HepG2 (cell line): ENCODE data around the gene ESRP2. TPM values are rescaled to one million over a fixed set of nuclear protein-coding genes. Genes with fewer than 3 reads are reported as not detected.

Source experiments
- BATF2 ChIP-seq: sonication (generic); formaldehyde crosslinking; IDR thresholded peaks from 2 replicates; pipeline ENCODE4 v1.8.0; 2022; ENCODE audit warnings: mild to moderate bottlenecking, missing genetic modification reagents, moderate library complexity
- BRF2 ChIP-seq: sonication (generic); formaldehyde crosslinking; IDR thresholded peaks from 2 replicates; pipeline ENCODE4 v1.8.1; 2022; ENCODE audit warnings: mild to moderate bottlenecking, missing genetic modification reagents
- CEBPZ ChIP-seq: IDR thresholded peaks from 2 replicates; pipeline ENCODE4 v1.6.1; 2012; ENCODE audit warnings: low read length, improper control_type of control experiment
- FLYWCH1 ChIP-seq: sonication (generic); formaldehyde crosslinking; IDR thresholded peaks from 2 replicates; pipeline ENCODE4 v1.8.1; 2023; ENCODE audit warnings: mild to moderate bottlenecking, missing genetic modification reagents
- HMG20B ChIP-seq: conservative IDR thresholded peaks from 2 replicates; pipeline ENCODE4 v1.6.1; 2016; ENCODE audit warnings: missing genetic modification reagents, missing compliant biosample characterization
- HNF1B ChIP-seq: sonication (generic); formaldehyde crosslinking; IDR thresholded peaks from 2 replicates; pipeline ENCODE4 v1.5.1; 2020; ENCODE audit warnings: mild to moderate bottlenecking, moderate library complexity, missing genetic modification reagents
- MTF1 ChIP-seq: sonication (generic); formaldehyde crosslinking; IDR thresholded peaks from 2 replicates; pipeline ENCODE4 v1.5.0; 2020; ENCODE audit warnings: missing genetic modification reagents
- NR2F1 ChIP-seq, 2 experiments: fragments of 450-650 bp in 1 of 2; formaldehyde crosslinking in 1 of 2; IDR thresholded peaks; 2 replicates each; pipeline versions ENCODE4 v1.5.0 to v1.6.1; 2016 to 2020; ENCODE audit warnings: mild to moderate bottlenecking in 1 of 2, missing compliant biosample characterization in 1 of 2, missing genetic modification reagents in 1 of 2, moderate library complexity in 1 of 2
- RNF2 ChIP-seq: fragments of 450-650 bp; conservative IDR thresholded peaks from 2 replicates; pipeline ENCODE4 v1.6.1; 2016; ENCODE audit warnings: low read depth
- TBX2 ChIP-seq: sonication (generic); formaldehyde crosslinking; IDR thresholded peaks from 2 replicates; pipeline ENCODE4 v1.5.0; 2020; ENCODE audit warnings: missing genetic modification reagents, mild to moderate bottlenecking, borderline replicate concordance
- XBP1 ChIP-seq: sonication (generic); formaldehyde crosslinking; IDR thresholded peaks from 2 replicates; pipeline ENCODE4 v1.5.0; 2020; ENCODE audit warnings: missing genetic modification reagents
- ZNF142 ChIP-seq: sonication (generic); formaldehyde crosslinking; IDR thresholded peaks from 2 replicates; pipeline ENCODE4 v1.4.0; 2020; ENCODE audit warnings: missing genetic modification reagents
- ZNF20 ChIP-seq: sonication (generic); formaldehyde crosslinking; IDR thresholded peaks from 2 replicates; pipeline ENCODE4 v1.4.0; 2020; ENCODE audit warnings: mild to moderate bottlenecking, moderate library complexity, missing genetic modification reagents
- ZNF264 ChIP-seq: sonication (generic); formaldehyde crosslinking; IDR thresholded peaks from 2 replicates; pipeline ENCODE4 v1.4.0; 2020; ENCODE audit warnings: missing genetic modification reagents
- ZNF891 ChIP-seq: sonication (generic); formaldehyde crosslinking; IDR thresholded peaks from 2 replicates; pipeline ENCODE4 v1.5.0; 2020; ENCODE audit warnings: mild to moderate bottlenecking, missing genetic modification reagents
- polyA plus RNA-seq, 8 experiments: library from polyadenylated mRNA; depleted of rRNA in 3 of 8; stranded (reverse) in 7 of 8; unstranded in 1 of 8; fragments of >200 nt; fragmentation: Illumina TruSeq in 4 of 8; extraction: Trizol in 4 of 8; gene quantifications; 2 replicates each; pipeline versions ENCODE4 v1.2.1 to v1.2.3, GENCODE V29; 2011 to 2016; ENCODE audit warnings: low read depth in 4 of 8, missing spikeins in 1 of 8, mixed read lengths in 1 of 8; ENCODE audit not compliant: insufficient read depth in 1 of 8
- total RNA-seq, 5 experiments: library from RNA; depleted of rRNA; stranded (reverse); fragments of >200 nt; fragmentation: Illumina TruSeq; extraction: Trizol; gene quantifications; 2 replicates each; pipeline ENCODE4 v1.2.3, GENCODE V29; 2016; ENCODE audit warnings: low read depth in 1 of 5

Gene ESRP2
- total and polyA plus RNA-seq, 2 of the 13 experiments (the other 11 are each of a cell fraction or from before 2014, with no cell fraction given) = 21.1 to 32.4 TPM

GRCh38 chr16:68244903-68245853, 9.3 kb upstream of the ESRP2 start, which contains the start of gene PLA2G15 (continued):
- TF ChIP-seq BATF2 (0 out of 2 replicates have a peak, but pooled peaks have one; percentile 68), HMG20B (no peak), FLYWCH1 (no peak), TBX2 (CRISPR knock-in tag) (peak; percentile 88), ZNF264 (CRISPR knock-in tag) (peak; percentile 76; the same call in 1 of the 2 replicates), XBP1 (CRISPR knock-in tag) (no peak), ZNF20 (CRISPR knock-in tag) (no peak), BRF2 (CRISPR knock-in tag) (no peak; the same call in 1 of the 2 replicates), NR2F1 (CRISPR knock-in tag; IDR thresholded peaks at IDR 0.05) (0 out of 4 replicates have a peak, but pooled peaks of 1 of the 2 experiments have one; percentile 29), ZNF142 (CRISPR knock-in tag) (peak; percentile 87), ZNF891 (no peak), CEBPZ (no peak), MTF1 (CRISPR knock-in tag) (no peak), HNF1B (CRISPR knock-in tag) (peak; percentile 87), RNF2 (0 out of 2 replicates have a peak, but pooled peaks have one; percentile 17)
